ENCODE measurements around the gene STAB2.

STAB2 gene

GRCh38 chr12:103737881-103738280 is 150.8 kb downstream of the STAB2 start:
- no peaks in the 10 kb centered on the region for H3K27me3 ChIP-seq (replicated peaks)
- no peaks in the 10 kb centered on the region for H3K36me3 ChIP-seq (replicated peaks)
- in situ Hi-C loops (cut with HindIII; ENCODE audit: low pct_ligation_motif_present, low sequenced_read_pairs): no loop called here
- H3K4me3 ChIP-seq (ENCODE audit: low read depth, low read length): no peak overlapping the region
- H3K27ac ChIP-seq: no peak overlapping the region
- no peak for TF ChIP-seq CTCF (IDR thresholded peaks at IDR 0.05; ENCODE audit: low read depth, low read length, missing control alignments)
- no peak for DNase-seq

GRCh38 chr12:103742349-103742932 is 155.4 kb downstream of the STAB2 start:
- no peak for DNase-seq
- Histone ChIP-seq H3K36me3 (replicated peaks) (no peaks in the 10 kb centered on the region), H3K4me3 (ENCODE audit: low read depth, low read length) (no peak overlapping the region), H3K27me3 (replicated peaks) (no peaks in the 10 kb centered on the region), H3K27ac (no peak overlapping the region)
- TF ChIP-seq CTCF (IDR thresholded peaks at IDR 0.05; ENCODE audit: low read depth, low read length, missing control alignments): no peak
- in situ Hi-C loops (cut with HindIII; ENCODE audit: low pct_ligation_motif_present, low sequenced_read_pairs): no loop called here

GRCh38 chr12:103743788-103744187 is 156.7 kb downstream of the STAB2 start:
- Histone ChIP-seq H3K27me3 (replicated peaks) (no peaks in the 10 kb centered on the region), H3K36me3 (replicated peaks) (no peaks in the 10 kb centered on the region), H3K4me3 (ENCODE audit: low read depth, low read length) (no peak overlapping the region), H3K27ac (no peak overlapping the region)
- DNase-seq: no peak
- TF ChIP-seq CTCF (IDR thresholded peaks at IDR 0.05; ENCODE audit: low read depth, low read length, missing control alignments): no peak
- in situ Hi-C loops (cut with HindIII; ENCODE audit: low pct_ligation_motif_present, low sequenced_read_pairs): no loop called here

GRCh38 chr12:103745962-103746361 is 158.9 kb downstream of the STAB2 start:
- H3K27ac ChIP-seq: no peak overlapping the region
- H3K27me3 ChIP-seq (replicated peaks): no peaks in the 10 kb centered on the region
- TF ChIP-seq CTCF (IDR thresholded peaks at IDR 0.05; ENCODE audit: low read depth, low read length, missing control alignments): no peak
- in situ Hi-C loops (cut with HindIII; ENCODE audit: low pct_ligation_motif_present, low sequenced_read_pairs): no loop called here
- no peak overlapping the region for H3K4me3 ChIP-seq (ENCODE audit: low read depth, low read length)
- DNase-seq: no peak
- H3K36me3 ChIP-seq (replicated peaks): no peaks in the 10 kb centered on the region

GRCh38 chr12:103748002-103748401 is 160.9 kb downstream of the STAB2 start:
- DNase-seq: no peak
- in situ Hi-C loops (cut with HindIII; ENCODE audit: low pct_ligation_motif_present, low sequenced_read_pairs): no loop called here
- Histone ChIP-seq H3K27ac (no peak overlapping the region), H3K36me3 (replicated peaks) (no peaks in the 10 kb centered on the region), H3K27me3 (replicated peaks) (no peaks in the 10 kb centered on the region), H3K4me3 (ENCODE audit: low read depth, low read length) (no peak overlapping the region)
- no peak for TF ChIP-seq CTCF (IDR thresholded peaks at IDR 0.05; ENCODE audit: low read depth, low read length, missing control alignments)

GRCh38 chr12:103748875-103749274 is 161.8 kb downstream of the STAB2 start:
- Histone ChIP-seq H3K4me3 (ENCODE audit: low read depth, low read length) (no peak overlapping the region), H3K27ac (no peak overlapping the region), H3K27me3 (replicated peaks) (no peaks in the 10 kb centered on the region), H3K36me3 (replicated peaks) (no peaks in the 10 kb centered on the region)
- in situ Hi-C loops (cut with HindIII; ENCODE audit: low pct_ligation_motif_present, low sequenced_read_pairs): no loop called here
- DNase-seq: no peak
- TF ChIP-seq CTCF (IDR thresholded peaks at IDR 0.05; ENCODE audit: low read depth, low read length, missing control alignments): no peak
